Body of pancreas (tissue), 4 donors: ENCODE data around the gene SELENOF. TPM values are rescaled to one million over a fixed set of nuclear protein-coding genes. Genes with fewer than 3 reads are reported as not detected.

Experiments used
- ATAC-seq: fragments of 150-250 bp; one replicate; pipeline ENCODE4 v1.9.1; 2016
- DNase-seq, 4 donors: peaks; one replicate each; pipeline ENCODE4 v3.0.0-alpha.2; 2019
- H3K27ac ChIP-seq, 4 donors: fragments of 200-600 bp; sonication (generic); 1 replicate in 3 of 4; 2 replicates in 1 of 4; pipeline versions ENCODE4 v1.5.1 to v1.6.1; 2016 to 2019; ENCODE audit warnings: mild to moderate bottlenecking in 1 of 4, mixed read lengths in 1 of 4, moderate library complexity in 1 of 4
- H3K27me3 ChIP-seq, 2 donors: fragments of 200-600 bp; sonication (generic); one replicate each; pipeline ENCODE4 v1.6.0; 2016; ENCODE audit warnings: mild to moderate bottlenecking in 1 of 2
- H3K36me3 ChIP-seq, 2 donors: fragments of 200-600 bp; sonication (generic); replicated peaks in 1 of 2; 2 replicates each; pipeline ENCODE4 v1.5.1; 2016; ENCODE audit warnings: low read depth in 2 of 2; ENCODE audit not compliant: insufficient read depth in 1 of 2
- H3K4me1 ChIP-seq: fragments of 200-600 bp; sonication (generic); one replicate; pipeline ENCODE4 v1.6.0; 2016
- H3K4me3 ChIP-seq, 2 donors: fragments of 200-600 bp; sonication (generic); 1 replicate in 1 of 2; 2 replicates in 1 of 2; pipeline ENCODE4 v1.5.1; 2016 to 2019
- H3K9me3 ChIP-seq, 3 donors: fragments of 200-600 bp; sonication (generic); 1 replicate in 2 of 3; 2 replicates in 1 of 3; pipeline ENCODE4 v1.5.1; 2016
- CTCF ChIP-seq, 7 experiments: fragments of 450-650 bp in 4 of 7; fragments of 200-600 bp in 3 of 7; sonication (generic) in 3 of 7; IDR thresholded peaks; one replicate each; pipeline ENCODE4 v1.5.1; 2016 to 2019; ENCODE audit warnings: antibody characterized with exemption in 7 of 7
- POLR2A ChIP-seq, 3 donors: fragments of 450-650 bp; IDR thresholded peaks; one replicate each; pipeline ENCODE4 v1.6.1; 2016; ENCODE audit warnings: antibody characterized with exemption in 3 of 3, mild to moderate bottlenecking in 2 of 3
- WGBS, 2 donors: methylation state at CpG; one replicate each; pipeline ENCODE4 v1.1.5; 2017; 5-methylcytosine and 5-hydroxymethylcytosine counted together
- intact Hi-C: fragments of 100-400 bp; cut with DNase I; formaldehyde crosslinking; loops from one replicate; pipeline ENCODE4 v1.15.1; 2023
- total RNA-seq, 2 donors: library from RNA; depleted of rRNA; stranded (reverse); fragments of >200 nt; gene quantifications; one replicate each; pipeline ENCODE4 v1.1.0, GENCODE V29; 2016

SELENOF gene
- total RNA-seq, 2 donors from 2014 or later = 67.6 to 70.0 TPM

DNA sequence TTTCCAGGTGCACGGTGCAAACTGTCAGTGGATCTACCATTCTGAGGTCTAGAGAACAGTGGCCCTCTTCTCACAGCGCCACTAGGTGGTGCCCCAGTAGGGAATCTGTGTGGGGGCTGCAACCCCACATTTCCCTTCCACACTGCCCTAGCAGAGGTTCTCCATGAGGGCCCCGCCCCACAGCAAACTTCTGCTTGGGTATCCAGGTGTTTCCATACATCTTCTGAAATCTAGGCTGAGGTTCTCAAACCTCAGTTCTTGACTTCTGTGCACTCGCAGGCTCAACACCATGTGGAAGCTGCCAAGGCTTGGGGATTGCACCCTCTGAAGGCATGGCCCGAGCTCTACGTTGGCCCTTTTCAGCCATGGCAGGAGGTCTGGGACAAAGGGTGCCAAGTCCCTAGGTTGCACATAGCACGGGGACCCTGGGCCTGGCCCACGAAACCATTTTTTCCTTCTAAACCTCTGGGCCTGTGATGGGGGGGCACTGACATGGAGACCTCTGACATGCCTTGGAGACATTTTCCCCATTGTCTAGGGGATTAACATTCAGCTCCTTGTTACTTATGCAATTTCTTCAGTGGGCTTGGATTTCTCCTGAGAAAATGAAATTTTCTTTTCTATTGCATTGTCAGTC, 10.5 kb upstream of the SELENOF start:
- no peak for TF ChIP-seq CTCF (IDR thresholded peaks at IDR 0.05)
- Histone ChIP-seq H3K36me3 (no peaks in the 10 kb centered on the region), H3K4me1 (peaks cover 8% of the 10 kb centered on the region), H3K9me3 (no peaks in the 10 kb centered on the region), H3K4me3 (no peak overlapping the region), H3K27me3 (no peaks in the 10 kb centered on the region), H3K27ac (no peak overlapping the region)
- 98 to 100% methylated on average over 6 to 8 of the region's 8 CpGs for WGBS, 2 donors
- ATAC-seq (no peak), DNase-seq (no peak)
- intact Hi-C loops = no loop called here

DNA sequence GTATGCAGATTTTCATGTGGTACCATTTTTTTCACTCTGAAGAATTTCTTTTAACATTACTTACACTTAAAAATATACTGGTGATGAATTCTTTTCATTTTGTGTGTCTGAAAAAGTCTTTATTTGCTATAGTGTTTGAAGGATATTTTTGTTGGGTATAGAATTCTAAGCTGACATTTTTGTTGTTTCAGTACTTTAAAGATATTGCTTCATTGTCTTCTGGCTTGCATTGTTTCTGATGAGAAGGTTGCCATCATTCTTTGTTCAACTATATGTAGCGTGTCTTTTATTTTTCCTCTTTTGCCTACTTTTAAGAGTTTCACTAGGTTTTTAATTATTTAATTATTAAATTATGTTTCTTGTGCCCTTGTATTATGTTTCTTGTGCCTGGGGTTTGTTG, 8.5 kb upstream of the SELENOF start:
- intact Hi-C loops = no loop called here
- DNase-seq = no peak
- no peaks in the 10 kb centered on the region for H3K4me1 ChIP-seq
- H3K36me3 ChIP-seq = no peaks in the 10 kb centered on the region
- 94 to 96% methylated on average over 1 of the region's 1 CpG for WGBS, 2 donors
- no peaks in the 10 kb centered on the region for H3K9me3 ChIP-seq
- H3K27ac ChIP-seq = no peak overlapping the region
- TF ChIP-seq CTCF (IDR thresholded peaks at IDR 0.05) (no peak), POLR2A (IDR thresholded peaks at IDR 0.05) (no peak)
- no peaks in the 10 kb centered on the region for H3K27me3 ChIP-seq
- H3K4me3 ChIP-seq = no peak overlapping the region
- no peak for ATAC-seq

DNA sequence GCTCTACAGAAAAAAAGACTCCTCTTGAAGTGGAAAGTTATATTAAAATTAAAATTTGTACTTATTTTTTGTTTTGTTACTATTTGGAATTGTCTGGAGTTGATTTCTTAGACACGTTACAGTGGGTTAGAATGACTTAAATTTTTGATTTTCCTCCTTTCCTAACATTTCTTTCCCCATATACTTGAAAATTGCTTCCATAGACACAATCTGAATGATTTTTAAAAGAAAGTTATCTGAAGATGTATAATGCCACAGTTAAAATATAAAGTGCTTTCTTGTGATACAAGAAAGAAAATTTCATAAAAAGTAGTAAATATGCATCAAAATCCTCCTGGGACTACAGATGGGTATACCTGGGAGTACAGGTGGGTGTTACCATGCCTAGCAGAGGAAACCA, 2.8 kb upstream of the SELENOF start:
- 81 to 89% methylated on average over 1 of the region's 1 CpG for WGBS, 2 donors
- ATAC-seq (no peak), DNase-seq (no peak)
- H3K27me3 ChIP-seq = no peaks in the 10 kb centered on the region
- TF ChIP-seq CTCF (IDR thresholded peaks at IDR 0.05) (no peak), POLR2A (IDR thresholded peaks at IDR 0.05) (no peak)
- H3K9me3 ChIP-seq = no peaks in the 10 kb centered on the region
- no peak overlapping the region for H3K27ac ChIP-seq
- intact Hi-C loops = no loop called here
- H3K4me3 ChIP-seq = no peak overlapping the region
- no peaks in the 10 kb centered on the region for H3K36me3 ChIP-seq
- H3K4me1 ChIP-seq = peaks cover 21% of the 10 kb centered on the region

- DNase-seq (no peak), ATAC-seq (no peak)
- Histone ChIP-seq H3K9me3 (no peaks in the 10 kb centered on the region), H3K27me3 (no peaks in the 10 kb centered on the region), H3K36me3 (no peaks in the 10 kb centered on the region), H3K27ac (peak overlapping the region; percentile 70 to 96 (median 94)), H3K4me3 (peak overlapping the region; percentile 85 to 97), H3K4me1 (peaks cover 31% of the 10 kb centered on the region)
- intact Hi-C loops = no loop called here
- TF ChIP-seq POLR2A (IDR thresholded peaks at IDR 0.05) (no peak), CTCF (IDR thresholded peaks at IDR 0.05) (no peak)
- 2 to 3% methylated on average over 14 of the region's 14 CpGs for WGBS, 2 donors
These were observed 1.9 kb upstream of the SELENOF start for GRCh38 chr1:86915737-86916235.
